ENCODE results near the gene MEDAG. TPM values are rescaled to one million over a fixed set of nuclear protein-coding genes. Genes with fewer than 3 reads are reported as not detected.

Gene MEDAG
- total RNA-seq, 6 donors from 2014 or later, result 1.4 to 12.1 (median 5.1) TPM; not detected in 1

DNA sequence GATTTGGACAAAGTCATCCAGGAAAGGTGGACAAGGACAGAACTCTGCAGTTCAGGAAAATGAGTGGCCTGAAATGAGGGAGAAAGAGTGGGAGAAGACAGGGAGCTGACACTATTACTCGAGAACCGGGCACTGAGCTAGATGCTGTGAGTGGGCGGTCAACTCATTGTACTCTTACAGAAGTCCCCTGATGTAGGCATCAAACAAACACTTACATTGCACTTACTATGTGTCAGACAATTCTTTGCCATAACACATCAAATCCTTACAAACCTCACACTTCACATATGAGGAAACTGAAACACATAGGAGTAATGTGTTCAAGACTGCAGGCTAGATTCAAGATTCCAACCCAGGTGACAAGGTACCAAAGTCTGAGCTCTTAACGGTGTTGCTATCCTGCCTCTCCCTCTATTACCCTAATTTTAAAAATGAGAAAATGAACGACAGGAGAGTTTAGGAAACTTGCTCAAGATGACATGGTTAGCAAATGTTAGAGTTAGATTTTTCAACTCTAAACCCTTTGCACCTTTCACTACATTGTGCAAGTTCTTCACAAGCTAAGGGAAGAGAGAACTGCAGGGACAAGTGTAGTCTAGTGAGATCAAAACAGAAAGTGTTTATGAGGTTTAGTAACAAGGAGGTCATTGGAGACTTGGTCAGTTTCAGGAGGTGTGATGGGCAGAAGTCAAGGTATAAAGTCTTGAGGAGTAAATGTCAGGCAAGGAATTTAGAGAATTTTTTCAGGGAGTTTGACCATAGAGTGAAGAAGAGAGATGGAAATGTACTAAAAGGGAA is 4.9 kb upstream of the MEDAG start:
- 92 to 94% methylated on average over 5 of the region's 5 CpGs for WGBS, 2 donors
- Histone ChIP-seq H3K4me1 (peaks cover 4 to 9% (median 7%) of the 10 kb centered on the region in 4 donors), H3K27me3 (peaks cover 0 to 12% (median 3%) of the 10 kb centered on the region in 4 donors), H3K27ac (no peak overlapping the region), H3K4me3 (no peak overlapping the region), H3K9me3 (no peaks in the 10 kb centered on the region), H3K36me3 (no peaks in the 10 kb centered on the region)
- ATAC-seq (ENCODE audit: low FRiP score in 2 of 2), result no peak
- TF ChIP-seq POLR2A (IDR thresholded peaks at IDR 0.05) (no peak), CTCF (IDR thresholded peaks at IDR 0.05) (no peak), POLR2AphosphoS5 (IDR thresholded peaks at IDR 0.05) (no peak), EP300 (IDR thresholded peaks at IDR 0.05) (no peak)
- no peak for DNase-seq

GRCh38 chr13:30904043-30904442 is 2.0 kb upstream of the MEDAG start:
- H3K4me3 ChIP-seq, result no peak overlapping the region
- no peak for DNase-seq

GRCh38 chr13:30906411-30907051 is 460 bp downstream of the MEDAG start:
- peaks cover 0 to 17% (median 7%) of the 10 kb centered on the region in 4 donors for H3K27me3 ChIP-seq
- 27 to 62% methylated on average over 14 to 25 of the region's 60 CpGs for WGBS, 2 donors
- no peaks in the 10 kb centered on the region for H3K9me3 ChIP-seq
- peak overlapping the region in 2 of 4 donors; percentile 13 to 26 for H3K27ac ChIP-seq
- peak in 1 of 2 donors; percentile 59 for ATAC-seq (ENCODE audit: low FRiP score in 2 of 2)
- TF ChIP-seq POLR2AphosphoS5 (IDR thresholded peaks at IDR 0.05) (no peak), CTCF (IDR thresholded peaks at IDR 0.05) (no peak), POLR2A (IDR thresholded peaks at IDR 0.05) (no peak), EP300 (IDR thresholded peaks at IDR 0.05) (no peak)
- peak overlapping the region in 3 of 4 donors; percentile 23 to 44 (median 38) for H3K4me3 ChIP-seq
- H3K36me3 ChIP-seq, result no peaks in the 10 kb centered on the region
- peak in 1 of 2 donors; percentile 88 for DNase-seq
- peaks cover 9 to 26% (median 21%) of the 10 kb centered on the region in 4 donors for H3K4me1 ChIP-seq

More at GRCh38 chr13:30904043-30904442, 2.0 kb upstream of the MEDAG start:
- H3K36me3 ChIP-seq, result no peaks in the 10 kb centered on the region
- H3K27me3 ChIP-seq, result peaks cover 0 to 17% (median 7%) of the 10 kb centered on the region in 4 donors
- no peaks in the 10 kb centered on the region for H3K9me3 ChIP-seq
- no peak for TF ChIP-seq POLR2A (IDR thresholded peaks at IDR 0.05)
- peaks cover 11 to 28% (median 21%) of the 10 kb centered on the region in 4 donors for H3K4me1 ChIP-seq
- WGBS, 2 donors, result 88 to 91% methylated on average over 1 of the region's 1 CpG
- no peak overlapping the region for H3K27ac ChIP-seq
- ATAC-seq (ENCODE audit: low FRiP score in 2 of 2), result no peak

DNA sequence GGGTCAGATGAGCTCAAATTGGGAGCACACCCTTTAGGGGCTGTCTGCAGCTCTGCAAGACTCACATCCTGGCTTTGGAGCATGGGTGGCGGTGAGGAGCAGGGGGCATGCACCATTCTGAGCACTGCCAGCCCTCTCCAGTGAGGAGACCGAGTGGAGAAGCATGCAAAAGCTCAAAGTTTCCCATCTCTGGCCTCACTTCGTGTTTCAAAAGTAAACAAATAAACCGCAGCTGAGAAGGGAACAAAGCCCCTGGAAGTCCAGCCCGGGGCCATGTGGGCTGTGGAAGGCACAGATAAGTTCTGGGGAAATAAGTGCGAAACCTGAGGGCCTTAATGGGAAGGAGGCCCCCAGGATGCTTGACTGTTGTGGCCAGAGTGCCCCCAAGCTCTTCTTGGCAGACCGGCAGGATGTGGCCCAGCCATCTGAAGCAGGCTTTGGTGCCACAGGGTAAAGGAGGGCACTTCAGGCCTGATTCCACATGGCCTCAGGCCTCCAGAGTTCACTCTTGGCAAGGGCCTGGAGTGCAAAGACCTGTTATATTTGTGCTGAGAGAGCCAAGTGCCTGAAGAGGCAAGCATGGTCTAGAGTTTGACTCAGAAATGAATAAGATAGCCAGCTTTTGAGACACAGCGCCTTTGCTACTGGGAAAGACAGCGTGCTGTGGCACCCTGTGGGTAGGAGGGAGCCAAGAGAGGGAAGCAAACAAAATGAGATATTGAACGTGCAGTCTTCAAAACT is 1.2 kb downstream of the MEDAG start:
- Histone ChIP-seq H3K36me3 (no peaks in the 10 kb centered on the region), H3K4me1 (peaks cover 9 to 26% (median 21%) of the 10 kb centered on the region in 4 donors), H3K27ac (no peak overlapping the region), H3K4me3 (peak overlapping the region in 3 of 4 donors; percentile 23 to 44 (median 38)), H3K9me3 (no peaks in the 10 kb centered on the region), H3K27me3 (peaks cover 0 to 17% (median 7%) of the 10 kb centered on the region in 4 donors)
- TF ChIP-seq POLR2AphosphoS5 (IDR thresholded peaks at IDR 0.05) (no peak), EP300 (IDR thresholded peaks at IDR 0.05) (no peak), CTCF (IDR thresholded peaks at IDR 0.05) (no peak), POLR2A (IDR thresholded peaks at IDR 0.05) (no peak)
- ATAC-seq (ENCODE audit: low FRiP score in 2 of 2), result peak in 1 of 2 donors; percentile 50
- DNase-seq, result peak in 1 of 2 donors; percentile 65
- 44 to 60% methylated on average over 10 of the region's 10 CpGs for WGBS, 2 donors
